Activated naive CD8-positive, alpha-beta T cell (primary cell): ENCODE results near the gene RPS14.

Source experiments
- H3K27ac Mint-ChIP-seq: one replicate; pipeline ENCODE4 v1.8.0; 2021; ENCODE audit warnings: mixed read lengths
- H3K27me3 Mint-ChIP-seq: one replicate; pipeline ENCODE4 v1.8.0; 2021; ENCODE audit warnings: mixed read lengths
- H3K36me3 Mint-ChIP-seq: one replicate; pipeline ENCODE4 v1.8.0; 2021; ENCODE audit warnings: mixed read lengths
- H3K4me1 Mint-ChIP-seq: one replicate; pipeline ENCODE4 v1.8.0; 2021; ENCODE audit warnings: low read depth, mixed read lengths
- H3K4me3 Mint-ChIP-seq: one replicate; pipeline ENCODE4 v1.8.0; 2021; ENCODE audit warnings: mild to moderate bottlenecking, mixed read lengths
- H3K9me3 Mint-ChIP-seq: one replicate; pipeline ENCODE4 v1.8.0; 2021; ENCODE audit warnings: low read depth, mixed read lengths

Gene RPS14

DNA sequence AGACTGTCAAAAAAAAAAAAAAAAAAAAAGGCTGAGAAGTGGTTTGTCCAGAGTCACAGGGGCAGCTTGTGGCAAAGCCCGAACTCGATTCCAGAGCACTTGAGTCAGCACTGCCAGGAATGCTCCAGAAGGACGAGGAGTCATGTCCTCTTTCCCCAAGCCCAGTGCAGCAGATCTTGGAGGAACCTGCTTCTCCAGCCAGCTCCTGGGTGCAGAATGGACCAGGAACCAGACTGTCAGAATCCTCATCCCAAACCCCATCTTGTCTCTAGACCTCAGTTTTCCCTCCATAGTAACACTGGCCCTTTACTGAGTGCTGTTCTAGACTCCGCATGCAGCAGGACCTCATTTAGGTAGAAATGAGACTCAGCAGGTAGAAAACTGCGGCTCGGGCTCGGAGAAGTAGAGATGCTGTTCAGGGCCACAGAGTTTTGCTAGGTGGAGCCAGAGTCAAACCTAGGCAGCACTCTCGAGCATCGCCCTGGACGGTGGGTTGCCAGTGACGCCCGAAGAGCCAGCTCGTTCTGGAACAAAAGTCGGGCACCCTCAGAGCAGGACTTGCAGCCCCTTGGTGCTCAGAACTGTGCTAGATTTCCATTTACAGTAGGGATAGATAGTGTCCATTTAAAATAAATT, 52.3 kb downstream of the RPS14 start:
- no peak overlapping the region for H3K4me3 Mint-ChIP-seq
- no peaks in the 10 kb centered on the region for H3K27me3 Mint-ChIP-seq
- no peaks in the 10 kb centered on the region for H3K36me3 Mint-ChIP-seq
- no peaks in the 10 kb centered on the region for H3K9me3 Mint-ChIP-seq
- H3K27ac Mint-ChIP-seq = no peak overlapping the region
- no peaks in the 10 kb centered on the region for H3K4me1 Mint-ChIP-seq

DNA sequence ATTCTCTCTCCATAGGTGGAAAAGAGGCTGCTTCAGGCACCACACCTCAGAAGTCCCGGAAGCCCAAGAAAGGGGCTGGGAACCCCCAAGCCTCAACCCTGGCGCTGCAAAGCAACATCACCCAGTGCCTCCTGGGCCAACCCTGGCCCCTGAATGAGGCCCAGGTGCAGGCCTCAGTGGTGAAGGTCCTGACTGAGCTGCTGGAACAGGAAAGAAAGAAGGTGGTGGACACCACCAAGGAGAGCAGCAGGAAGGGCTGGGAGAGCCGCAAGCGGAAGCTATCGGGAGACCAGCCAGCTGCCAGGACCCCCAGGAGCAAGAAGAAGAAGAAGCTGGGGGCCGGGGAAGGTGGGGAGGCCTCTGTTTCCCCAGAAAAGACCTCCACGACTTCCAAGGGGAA, 53.3 kb downstream of the RPS14 start:
- H3K4me3 Mint-ChIP-seq = no peak overlapping the region

DNA sequence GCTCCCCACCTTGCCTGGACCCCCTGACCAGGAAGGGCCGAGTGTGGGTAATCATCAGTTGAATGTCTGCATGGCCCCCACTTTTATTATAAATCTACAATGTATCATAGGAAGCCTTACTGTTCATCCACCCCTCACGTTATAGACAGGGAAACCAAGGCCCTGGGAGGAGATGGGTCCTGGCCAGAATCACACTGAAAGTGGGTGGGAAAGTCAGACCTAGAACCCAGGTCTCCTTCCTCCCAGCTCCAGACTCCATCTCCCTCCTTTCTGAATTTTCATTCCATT, 53.9 kb downstream of the RPS14 start:
- Mint-ChIP-seq H3K4me1 (no peaks in the 10 kb centered on the region), H3K27ac (no peak overlapping the region), H3K27me3 (no peaks in the 10 kb centered on the region), H3K36me3 (no peaks in the 10 kb centered on the region), H3K4me3 (no peak overlapping the region), H3K9me3 (no peaks in the 10 kb centered on the region)

More for the DNA sequence above, 53.3 kb downstream of the RPS14 start:
- Mint-ChIP-seq H3K27me3 (no peaks in the 10 kb centered on the region), H3K9me3 (no peaks in the 10 kb centered on the region), H3K4me1 (no peaks in the 10 kb centered on the region), H3K27ac (peak overlapping the region; percentile 73), H3K36me3 (no peaks in the 10 kb centered on the region)

DNA sequence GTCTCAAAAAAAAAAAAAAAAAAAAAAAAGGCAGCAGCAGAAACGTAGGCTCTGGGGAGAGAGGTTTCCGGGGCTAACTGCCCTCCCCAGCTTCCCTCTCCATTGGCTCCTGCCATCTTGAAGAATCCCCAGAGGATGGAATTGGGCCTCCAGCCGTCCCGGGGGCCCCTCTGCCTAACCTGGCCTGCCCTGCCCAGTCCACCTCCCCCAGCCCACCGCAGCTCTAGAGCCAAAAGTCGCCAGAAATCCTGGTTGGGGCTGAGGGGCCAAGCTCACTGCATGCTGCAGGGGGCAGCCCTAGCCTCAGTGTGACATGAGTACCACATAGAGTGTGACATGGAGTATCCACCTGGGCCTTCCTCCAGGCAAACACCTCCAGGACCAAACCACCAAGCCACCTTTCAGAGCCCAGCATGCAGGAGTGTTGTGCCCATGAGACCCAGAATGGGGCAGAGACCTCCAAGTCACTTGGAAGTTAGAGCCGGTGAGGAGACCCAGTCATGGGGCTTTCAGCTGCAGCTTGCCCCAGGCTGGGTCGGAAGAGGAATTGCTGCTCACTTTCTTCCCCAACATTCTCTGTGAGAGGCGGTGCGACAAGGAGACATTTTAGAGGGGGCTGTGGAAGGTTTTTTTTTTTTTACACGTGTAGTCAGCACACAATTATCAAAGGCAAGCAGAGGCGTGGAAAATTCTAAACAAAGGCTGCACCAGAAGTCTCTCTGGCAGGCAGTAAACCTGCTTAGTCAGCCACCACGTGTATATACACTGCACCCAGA, 54.4 kb downstream of the RPS14 start:
- H3K4me1 Mint-ChIP-seq = no peaks in the 10 kb centered on the region
- no peak overlapping the region for H3K4me3 Mint-ChIP-seq
- peak overlapping the region; percentile 28 for H3K27ac Mint-ChIP-seq
- no peaks in the 10 kb centered on the region for H3K27me3 Mint-ChIP-seq
- H3K36me3 Mint-ChIP-seq = no peaks in the 10 kb centered on the region
- H3K9me3 Mint-ChIP-seq = no peaks in the 10 kb centered on the region

DNA sequence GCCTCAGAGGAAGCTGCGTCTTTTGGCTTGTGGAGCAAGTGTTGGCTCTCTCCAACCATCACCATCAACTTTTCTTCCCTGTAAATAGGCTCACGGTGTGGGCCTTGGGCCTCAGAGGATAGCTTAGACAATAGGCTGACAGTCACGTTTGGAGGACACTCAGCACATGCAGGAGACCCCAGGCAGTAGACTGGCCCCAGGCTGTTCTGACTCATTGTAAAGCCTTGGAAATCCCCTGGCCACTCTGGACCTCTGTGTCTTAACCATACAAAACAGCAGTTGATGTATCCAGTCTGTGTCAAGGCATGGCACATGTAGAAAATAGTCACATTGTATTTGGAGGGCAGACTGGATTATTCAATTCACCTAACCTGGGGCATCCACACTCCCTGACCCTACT, 55.4 kb downstream of the RPS14 start:
- H3K36me3 Mint-ChIP-seq = no peaks in the 10 kb centered on the region
- no peaks in the 10 kb centered on the region for H3K4me1 Mint-ChIP-seq
- no peaks in the 10 kb centered on the region for H3K9me3 Mint-ChIP-seq
- no peak overlapping the region for H3K4me3 Mint-ChIP-seq
- no peaks in the 10 kb centered on the region for H3K27me3 Mint-ChIP-seq
- H3K27ac Mint-ChIP-seq = peak overlapping the region; percentile 22

DNA sequence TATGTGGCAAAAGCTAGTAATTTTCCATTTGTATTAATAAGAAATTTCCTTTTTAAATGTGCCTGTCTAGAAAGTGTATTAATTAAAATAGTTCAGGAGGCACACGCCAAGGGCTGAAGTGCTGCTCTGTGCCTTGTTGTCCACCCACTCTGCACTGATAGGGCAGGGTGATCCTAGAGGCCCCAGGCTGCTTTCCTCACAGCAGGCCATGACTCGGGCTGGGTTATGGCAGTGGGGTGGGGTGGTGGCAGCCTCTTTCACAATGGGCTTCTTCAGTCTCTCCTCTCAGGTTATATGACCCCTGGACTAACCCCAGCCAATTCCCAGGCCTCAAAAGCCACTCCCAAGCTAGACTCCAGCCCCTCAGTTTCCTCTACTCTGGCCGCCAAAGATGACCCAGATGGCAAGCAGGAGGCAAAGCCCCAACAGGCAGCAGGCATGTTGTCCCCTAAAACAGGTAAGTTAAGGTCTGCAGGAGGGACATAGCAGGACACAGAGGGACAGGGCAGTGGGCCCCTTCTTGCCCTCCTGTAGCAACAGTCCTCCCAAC, 56.4 kb downstream of the RPS14 start:
- H3K36me3 Mint-ChIP-seq = no peaks in the 10 kb centered on the region
- H3K4me3 Mint-ChIP-seq = no peak overlapping the region
- H3K4me1 Mint-ChIP-seq = no peaks in the 10 kb centered on the region
- H3K27me3 Mint-ChIP-seq = no peaks in the 10 kb centered on the region
- no peaks in the 10 kb centered on the region for H3K9me3 Mint-ChIP-seq
- H3K27ac Mint-ChIP-seq = no peak overlapping the region

DNA sequence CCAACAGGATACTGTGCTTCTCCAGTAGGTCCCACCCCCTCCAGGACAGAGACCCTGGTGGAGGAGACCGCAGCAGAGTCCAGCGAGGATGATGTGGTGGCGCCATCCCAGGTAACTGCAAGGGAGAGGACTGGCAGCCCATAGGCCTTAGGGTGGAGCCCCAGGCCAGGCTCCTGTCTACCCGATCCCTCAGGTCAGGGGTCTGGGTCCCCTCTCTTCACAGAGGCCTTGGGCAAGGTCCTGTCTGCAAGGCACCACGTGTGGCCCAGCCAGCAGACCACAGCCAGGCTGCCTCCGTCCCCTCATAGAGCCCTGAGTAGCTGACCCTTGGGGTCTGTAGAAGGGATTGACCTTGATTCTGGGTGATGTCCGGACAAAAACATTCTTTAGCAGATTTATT, 56.9 kb downstream of the RPS14 start:
- Mint-ChIP-seq H3K9me3 (no peaks in the 10 kb centered on the region), H3K4me3 (no peak overlapping the region), H3K27me3 (no peaks in the 10 kb centered on the region), H3K27ac (no peak overlapping the region), H3K4me1 (no peaks in the 10 kb centered on the region), H3K36me3 (no peaks in the 10 kb centered on the region)
